ENCODE results near the gene TMEM50B.

Gene TMEM50B

DNA sequence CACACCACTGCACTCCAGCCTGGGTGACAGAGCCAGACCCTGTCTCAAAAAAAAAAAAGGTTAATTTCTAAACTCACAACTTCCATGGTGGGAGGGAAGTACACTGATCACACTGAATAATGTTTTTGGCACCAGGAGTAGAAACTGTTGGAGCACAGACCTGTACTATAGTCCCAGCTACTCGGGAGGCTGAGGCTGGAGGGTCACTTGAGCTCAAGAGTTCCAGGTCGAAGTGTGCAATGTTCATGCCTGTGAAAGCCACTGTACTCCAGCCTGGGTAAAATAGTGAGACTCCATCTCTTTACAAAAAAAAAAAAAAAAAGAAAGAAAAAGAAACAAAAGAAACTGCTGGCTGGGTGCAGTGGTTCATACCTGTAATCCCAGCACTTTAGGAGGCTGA, 35.3 kb downstream of the TMEM50B start:
- no peak for DNase-seq (ENCODE audit: low read depth)
- TF ChIP-seq CTCF (IDR thresholded peaks at IDR 0.05; ENCODE audit: insufficient read depth, low read depth, low read length, missing control alignments) = no peak
- no peak overlapping the region for H3K4me3 ChIP-seq (ENCODE audit: low read depth, low read length)

GRCh38 chr21:33443194-33443593, 36.6 kb downstream of the TMEM50B start:
- no peak for TF ChIP-seq CTCF (IDR thresholded peaks at IDR 0.05; ENCODE audit: insufficient read depth, low read depth, low read length, missing control alignments)
- H3K4me3 ChIP-seq (ENCODE audit: low read depth, low read length) = no peak overlapping the region
- no peak for DNase-seq (ENCODE audit: low read depth)

- no peak overlapping the region for H3K4me3 ChIP-seq (ENCODE audit: low read depth, low read length)
- no peak for TF ChIP-seq CTCF (IDR thresholded peaks at IDR 0.05; ENCODE audit: insufficient read depth, low read depth, low read length, missing control alignments)
- peak; percentile 93 for DNase-seq (ENCODE audit: low read depth)
Measured at GRCh38 chr21:33441489-33442477, 38.0 kb downstream of the TMEM50B start.

GRCh38 chr21:33437140-33437539, 42.6 kb downstream of the TMEM50B start:
- no peak for TF ChIP-seq CTCF (IDR thresholded peaks at IDR 0.05; ENCODE audit: insufficient read depth, low read depth, low read length, missing control alignments)
- DNase-seq (ENCODE audit: low read depth) = no peak
- no peak overlapping the region for H3K4me3 ChIP-seq (ENCODE audit: low read depth, low read length)

- DNase-seq (ENCODE audit: low read depth) = peak; percentile 94
- TF ChIP-seq CTCF (IDR thresholded peaks at IDR 0.05; ENCODE audit: insufficient read depth, low read depth, low read length, missing control alignments) = no peak
- H3K4me3 ChIP-seq (ENCODE audit: low read depth, low read length) = no peak overlapping the region
Measured at GRCh38 chr21:33434770-33435360, 44.9 kb downstream of the TMEM50B start.

- peak; percentile 55 for DNase-seq (ENCODE audit: low read depth)
- H3K4me3 ChIP-seq (ENCODE audit: low read depth, low read length) = no peak overlapping the region
- TF ChIP-seq CTCF (IDR thresholded peaks at IDR 0.05; ENCODE audit: insufficient read depth, low read depth, low read length, missing control alignments) = no peak
Measured at GRCh38 chr21:33433425-33434114, 46.2 kb downstream of the TMEM50B start.
